Adrenal gland (tissue), 5 donors: ENCODE measurements around the gene SLC9C2.
"Not testable (repeated sequence)": the region's sequence is repeated elsewhere in the genome, so short reads cannot be mapped to it uniquely, and the experiment has no call there.

Experiments used
- CTCF ChIP-seq, 6 experiments: fragments of 450-650 bp in 4 of 6; fragments of 200-600 bp in 2 of 6; sonication (generic) in 1 of 6; IDR thresholded peaks; 1 replicate in 5 of 6; 2 replicates in 1 of 6; pipeline versions ENCODE4 v1.5.1 to v1.8.0; 2016 to 2021; ENCODE audit warnings: antibody characterized with exemption in 6 of 6, mild to moderate bottlenecking in 2 of 6, moderate library complexity in 1 of 6
- POLR2A ChIP-seq, 2 donors: fragments of 450-650 bp; IDR thresholded peaks; one replicate each; pipeline ENCODE4 v1.6.1; 2017; ENCODE audit warnings: antibody characterized with exemption in 2 of 2, mild to moderate bottlenecking in 2 of 2, moderate library complexity in 1 of 2
- donor health status: DM: no; HTN: no; CAD: no.

GRCh38 chr1:173514503-173514902 lies 88.4 kb downstream of the SLC9C2 start:
- not testable (repeated sequence) for TF ChIP-seq CTCF, POLR2A (IDR thresholded peaks at IDR 0.05)
